B cell (primary cell): ENCODE measurements around the gene IPO5.

Source experiments
- CTCF ChIP-seq: fragments of 200-600 bp; IDR thresholded peaks from one replicate; pipeline ENCODE4 v1.8.0; 2022; ENCODE audit warnings: antibody characterized with exemption, mild to moderate bottlenecking
- EZH2 ChIP-seq: IDR thresholded peaks from 2 replicates; pipeline ENCODE4 v1.6.1; 2012; ENCODE audit warnings: borderline replicate concordance, low read depth, mild to moderate bottlenecking, moderate library complexity, low read length; ENCODE audit not compliant: insufficient read depth, poor library complexity, severe bottlenecking

DNA sequence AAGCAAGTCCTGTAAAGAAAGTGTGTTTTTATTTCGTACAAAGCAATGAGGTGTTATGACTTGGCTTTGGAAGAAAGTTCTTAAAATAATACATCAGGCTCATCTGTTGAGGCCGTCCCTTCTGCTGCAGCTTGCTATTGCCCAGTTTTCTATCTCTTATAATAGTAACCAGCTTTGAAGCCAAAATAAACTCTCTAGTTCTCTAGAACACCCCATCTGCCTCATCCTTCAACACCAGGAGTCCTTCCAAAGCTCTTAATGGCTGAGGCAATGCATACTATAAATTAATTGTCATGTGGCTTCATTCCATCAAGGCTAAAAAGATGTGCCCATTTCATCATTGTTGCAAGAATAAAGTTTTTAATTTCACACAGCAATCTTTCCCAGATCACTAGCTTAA is 49.4 kb upstream of the IPO5 start:
- no peak for TF ChIP-seq CTCF
- TF ChIP-seq EZH2, result no peak
